ENCODE results near the gene ADA.

DNA sequence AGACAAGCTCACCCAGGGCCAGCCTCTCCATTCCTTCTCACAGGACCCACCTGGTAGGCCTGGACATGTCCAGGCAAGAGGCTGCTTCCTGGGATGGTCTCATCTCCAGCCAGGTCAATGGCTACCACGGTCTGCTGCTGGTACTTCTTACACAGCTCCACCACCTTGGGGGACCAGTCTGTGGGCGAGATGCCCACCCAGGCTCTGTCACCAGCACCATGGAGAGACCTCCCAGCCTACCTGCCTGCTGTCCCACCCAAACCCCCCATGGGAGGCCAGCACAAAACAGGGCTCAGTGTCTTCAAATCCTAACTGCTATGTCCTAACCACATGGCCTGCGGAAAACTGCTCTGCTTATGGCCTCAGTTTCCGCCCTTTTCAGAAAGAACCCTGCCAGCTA is 27.3 kb downstream of the ADA start:
- TF ChIP-seq, protein P1, sequence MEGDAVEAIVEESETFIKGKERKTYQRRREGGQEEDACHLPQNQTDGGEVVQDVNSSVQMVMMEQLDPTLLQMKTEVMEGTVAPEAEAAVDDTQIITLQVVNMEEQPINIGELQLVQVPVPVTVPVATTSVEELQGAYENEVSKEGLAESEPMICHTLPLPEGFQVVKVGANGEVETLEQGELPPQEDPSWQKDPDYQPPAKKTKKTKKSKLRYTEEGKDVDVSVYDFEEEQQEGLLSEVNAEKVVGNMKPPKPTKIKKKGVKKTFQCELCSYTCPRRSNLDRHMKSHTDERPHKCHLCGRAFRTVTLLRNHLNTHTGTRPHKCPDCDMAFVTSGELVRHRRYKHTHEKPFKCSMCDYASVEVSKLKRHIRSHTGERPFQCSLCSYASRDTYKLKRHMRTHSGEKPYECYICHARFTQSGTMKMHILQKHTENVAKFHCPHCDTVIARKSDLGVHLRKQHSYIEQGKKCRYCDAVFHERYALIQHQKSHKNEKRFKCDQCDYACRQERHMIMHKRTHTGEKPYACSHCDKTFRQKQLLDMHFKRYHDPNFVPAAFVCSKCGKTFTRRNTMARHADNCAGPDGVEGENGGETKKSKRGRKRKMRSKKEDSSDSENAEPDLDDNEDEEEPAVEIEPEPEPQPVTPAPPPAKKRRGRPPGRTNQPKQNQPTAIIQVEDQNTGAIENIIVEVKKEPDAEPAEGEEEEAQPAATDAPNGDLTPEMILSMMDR (conservative IDR thresholded peaks at IDR 0.05; ENCODE audit: low read length) = no peak
- no peak for TF ChIP-seq EZH2phosphoT487 (IDR thresholded peaks at IDR 0.05; ENCODE audit: borderline replicate concordance)
